LNCaP clone FGC (cell line): ENCODE data around the gene RTKN.

Source experiments
- DNase-seq: peaks from one replicate; pipeline ENCODE4 v3.0.0-alpha.2; 2011; ENCODE audit warnings: low read depth
- H3K4me3 ChIP-seq: 2 replicates; pipeline ENCODE4 v1.5.1; 2011; ENCODE audit warnings: mild to moderate bottlenecking, low read depth, low read length, control low read depth
- CTCF ChIP-seq: IDR thresholded peaks from 2 replicates; pipeline ENCODE4 v1.5.1; 2012; ENCODE audit warnings: mild to moderate bottlenecking; ENCODE audit not compliant: control insufficient read depth, insufficient read depth; ENCODE audit errors: extremely low read depth

The RTKN gene

GRCh38 chr2:74429487-74430451, 12.0 kb downstream of the RTKN start:
- TF ChIP-seq CTCF = no peak
- no peak overlapping the region for H3K4me3 ChIP-seq
- no peak for DNase-seq

GRCh38 chr2:74428675-74429074, 13.1 kb downstream of the RTKN start:
- no peak overlapping the region for H3K4me3 ChIP-seq
- TF ChIP-seq CTCF = no peak
- no peak for DNase-seq

GRCh38 chr2:74427551-74427950, 14.2 kb downstream of the RTKN start:
- TF ChIP-seq CTCF = no peak
- no peak overlapping the region for H3K4me3 ChIP-seq
- DNase-seq = no peak

GRCh38 chr2:74426181-74426758, 15.5 kb downstream of the RTKN start:
- TF ChIP-seq CTCF = no peak
- no peak for DNase-seq

GRCh38 chr2:74425523-74425922, 16.2 kb downstream of the RTKN start:
- no peak for DNase-seq
- H3K4me3 ChIP-seq = no peak overlapping the region
- no peak for TF ChIP-seq CTCF

More at GRCh38 chr2:74426181-74426758, 15.5 kb downstream of the RTKN start:
- H3K4me3 ChIP-seq = no peak overlapping the region

- DNase-seq = no peak
- H3K4me3 ChIP-seq = no peak overlapping the region
- TF ChIP-seq CTCF = no peak
These were observed 16.7 kb downstream of the RTKN start for GRCh38 chr2:74424995-74425406.
